ENCODE data around the gene DDX10.

Gene DDX10

GRCh38 chr11:108912581-108912980 lies 247.7 kb downstream of the DDX10 start:
- TF ChIP-seq CTCF (IDR thresholded peaks at IDR 0.05) = no peak
- H3K4me1 ChIP-seq = no peaks in the 10 kb centered on the region
- H3K27ac ChIP-seq = no peak overlapping the region
- H3K4me3 ChIP-seq = no peak overlapping the region
- H3K36me3 ChIP-seq = no peaks in the 10 kb centered on the region
- no peak for DNase-seq
- H3K9me3 ChIP-seq = no peaks in the 10 kb centered on the region
- no peaks in the 10 kb centered on the region for H3K27me3 ChIP-seq
- intact Hi-C loops (cut with DNase I; ENCODE audit: low total_unique reads) = no loop called here

- no peak overlapping the region for H3K27ac ChIP-seq
- intact Hi-C loops (cut with DNase I; ENCODE audit: low total_unique reads) = no loop called here
- H3K36me3 ChIP-seq = no peaks in the 10 kb centered on the region
- DNase-seq = no peak
- TF ChIP-seq CTCF (IDR thresholded peaks at IDR 0.05) = no peak
- no peaks in the 10 kb centered on the region for H3K4me1 ChIP-seq
- H3K4me3 ChIP-seq = no peak overlapping the region
- no peaks in the 10 kb centered on the region for H3K9me3 ChIP-seq
- H3K27me3 ChIP-seq = no peaks in the 10 kb centered on the region
These were observed 248.3 kb downstream of the DDX10 start for GRCh38 chr11:108913204-108913603.

GRCh38 chr11:108914211-108914610 lies 249.3 kb downstream of the DDX10 start:
- H3K27ac ChIP-seq = no peak overlapping the region
- H3K9me3 ChIP-seq = no peaks in the 10 kb centered on the region
- TF ChIP-seq CTCF (IDR thresholded peaks at IDR 0.05) = no peak

GRCh38 chr11:108914981-108915380 lies 250.1 kb downstream of the DDX10 start:
- H3K9me3 ChIP-seq = no peaks in the 10 kb centered on the region
- no peaks in the 10 kb centered on the region for H3K27me3 ChIP-seq
- no peak overlapping the region for H3K27ac ChIP-seq
- no peaks in the 10 kb centered on the region for H3K36me3 ChIP-seq
- no peak for TF ChIP-seq CTCF (IDR thresholded peaks at IDR 0.05)
- no peak overlapping the region for H3K4me3 ChIP-seq
- intact Hi-C loops (cut with DNase I; ENCODE audit: low total_unique reads) = no loop called here
- no peaks in the 10 kb centered on the region for H3K4me1 ChIP-seq
- DNase-seq = no peak

More at GRCh38 chr11:108914211-108914610, 249.3 kb downstream of the DDX10 start:
- DNase-seq = no peak
- Histone ChIP-seq H3K36me3 (no peaks in the 10 kb centered on the region), H3K27me3 (no peaks in the 10 kb centered on the region), H3K4me1 (no peaks in the 10 kb centered on the region), H3K4me3 (no peak overlapping the region)
- intact Hi-C loops (cut with DNase I; ENCODE audit: low total_unique reads) = no loop called here

- DNase-seq = no peak
- H3K27me3 ChIP-seq = no peaks in the 10 kb centered on the region
- H3K36me3 ChIP-seq = no peaks in the 10 kb centered on the region
- H3K27ac ChIP-seq = no peak overlapping the region
- intact Hi-C loops (cut with DNase I; ENCODE audit: low total_unique reads) = no loop called here
- H3K4me1 ChIP-seq = no peaks in the 10 kb centered on the region
- TF ChIP-seq CTCF (IDR thresholded peaks at IDR 0.05) = no peak
- H3K4me3 ChIP-seq = no peak overlapping the region
- no peaks in the 10 kb centered on the region for H3K9me3 ChIP-seq
These were observed 250.8 kb downstream of the DDX10 start for GRCh38 chr11:108915666-108916065.

GRCh38 chr11:108916290-108916689 lies 251.4 kb downstream of the DDX10 start:
- Histone ChIP-seq H3K27me3 (no peaks in the 10 kb centered on the region), H3K4me3 (no peak overlapping the region), H3K27ac (no peak overlapping the region), H3K36me3 (no peaks in the 10 kb centered on the region), H3K4me1 (no peaks in the 10 kb centered on the region), H3K9me3 (no peaks in the 10 kb centered on the region)
- no peak for DNase-seq
- no peak for TF ChIP-seq CTCF (IDR thresholded peaks at IDR 0.05)
- intact Hi-C loops (cut with DNase I; ENCODE audit: low total_unique reads) = no loop called here
